Heart left ventricle (tissue), 13 donors: ENCODE measurements around the gene HOXA9.

ENCODE experiments used
- CTCF ChIP-seq, 12 donors: fragments of 200-600 bp; sonication (generic) in 4 of 12; IDR thresholded peaks; one replicate each; pipeline versions ENCODE4 v1.5.0 to v1.8.0; 2018 to 2022; ENCODE audit warnings: antibody characterized with exemption in 12 of 12, mild to moderate bottlenecking in 5 of 12
- POLR2A ChIP-seq, 2 donors: fragments of 450-650 bp; IDR thresholded peaks; one replicate each; pipeline ENCODE4 v1.6.1; 2017; ENCODE audit warnings: antibody characterized with exemption in 2 of 2, mild to moderate bottlenecking in 2 of 2, moderate library complexity in 2 of 2
- donor health status: ischemic (EF 13 %, LVEDD 7.1; RV severe dilation, severe dysfunction).
- donor health status: DM: no; HTN: yes; CAD: no.
- donor health status: DM: no; HTN: no; CAD: no.
- donor health status: ischemic (EF 25% LVEDD 6.9; RV normal size, moderate dysfunction).
- donor health status: ischemic (EF 25% LVEDD 5.7; RV mildly dilated, moderate dysfunction).
- donor health status: ischemic (EF 35%, LVEDD 5.7; RV mildly dilated, moderate dysfunction).
- donor health status: nonischemic (EF 11% LVEDD 7.7; RV severe dilation, severe dysfunction).
- donor health status: DM: yes; HTN: yes; CAD: no.
- donor health status: PGD.
- donor health status: ischemic (EF 29% LVEDD 5.4; RV normal size, mild dysfunction).
- donor health status: nonischemic (EF 23%, LVEDD 6.1; RV moderate dilation, normal function).

- no peak for TF ChIP-seq CTCF (IDR thresholded peaks at IDR 0.05)
- TF ChIP-seq POLR2A (IDR thresholded peaks at IDR 0.05), result no peak
Measured at GRCh38 chr7:27139334-27140125, 25.8 kb downstream of the HOXA9 start.
